CD8-positive, alpha-beta memory T cell (primary cell): ENCODE data around the gene PABPC1L2B. TPM values are rescaled to one million over a fixed set of nuclear protein-coding genes. Genes with fewer than 3 reads are reported as not detected.
"Not testable (repeated sequence)": the region's sequence is repeated elsewhere in the genome, so short reads cannot be mapped to it uniquely, and the experiment has no call there.

Experiments used
- CTCF ChIA-PET: fragments of 350-600 bp; sonication (Branson Sonifier 250); formaldehyde crosslinking; loops from one replicate; lab custom pipeline; 2021; ENCODE audit warnings: antibody characterized with exemption; lab: Charles Lee
- POLR2A ChIA-PET: fragments of 350-600 bp; sonication (Branson Sonifier 250); formaldehyde crosslinking; loops from one replicate; lab custom pipeline; 2021; ENCODE audit warnings: antibody characterized with exemption; lab: Charles Lee
- DNase-seq, 5 donors: peaks; one replicate each; pipeline versions ENCODE4 v3.0.0 to v3.0.0-alpha.2; 2020 to 2022; ENCODE audit warnings: mixed read lengths in 1 of 5
- H3K27ac ChIP-seq: one replicate; pipeline ENCODE4 v1.7.0; 2013; ENCODE audit warnings: low read depth, mild to moderate bottlenecking, low read length, moderate library complexity
- H3K27me3 ChIP-seq: 2 replicates; pipeline ENCODE4 v1.7.0; 2013; ENCODE audit warnings: low read length, mild to moderate bottlenecking; ENCODE audit not compliant: insufficient read depth, poor library complexity, severe bottlenecking
- H3K36me3 ChIP-seq: 2 replicates; pipeline ENCODE4 v1.7.0; 2013; ENCODE audit warnings: mild to moderate bottlenecking, low read length, moderate library complexity; ENCODE audit not compliant: insufficient read depth
- H3K4me1 ChIP-seq: 2 replicates; pipeline ENCODE4 v1.7.0; 2013; ENCODE audit warnings: mild to moderate bottlenecking, low read length, moderate library complexity; ENCODE audit not compliant: insufficient read depth
- H3K4me3 ChIP-seq: 2 replicates; pipeline ENCODE4 v1.7.0; 2013; ENCODE audit warnings: mild to moderate bottlenecking, low read length
- H3K9me3 ChIP-seq: 2 replicates; pipeline ENCODE4 v1.7.0; 2013; ENCODE audit warnings: mild to moderate bottlenecking, low read length
- H3K27ac Mint-ChIP-seq, 8 donors: one replicate each; pipeline ENCODE4 v1.8.0; 2020 to 2021; ENCODE audit warnings: mixed read lengths in 8 of 8, mild to moderate bottlenecking in 6 of 8, inconsistent platforms in 3 of 8, moderate library complexity in 3 of 8
- H3K27me3 Mint-ChIP-seq, 2 donors: one replicate each; pipeline ENCODE4 v1.8.0; 2020 to 2021; ENCODE audit warnings: mixed read lengths in 2 of 2, mild to moderate bottlenecking in 1 of 2, moderate library complexity in 1 of 2
- H3K36me3 Mint-ChIP-seq, 3 donors: one replicate each; pipeline ENCODE4 v1.8.0; 2020 to 2021; ENCODE audit warnings: mixed read lengths in 3 of 3, inconsistent platforms in 1 of 3, mild to moderate bottlenecking in 1 of 3
- H3K4me1 Mint-ChIP-seq, 3 donors: one replicate each; pipeline ENCODE4 v1.8.0; 2020 to 2021; ENCODE audit warnings: mixed read lengths in 3 of 3, inconsistent platforms in 1 of 3, mild to moderate bottlenecking in 1 of 3
- H3K4me3 Mint-ChIP-seq, 7 donors: one replicate each; pipeline ENCODE4 v1.8.0; 2020 to 2021; ENCODE audit warnings: mixed read lengths in 7 of 7, mild to moderate bottlenecking in 6 of 7, moderate library complexity in 4 of 7, inconsistent platforms in 2 of 7
- H3K9me3 Mint-ChIP-seq, 5 donors: one replicate each; pipeline ENCODE4 v1.8.0; 2020 to 2022; ENCODE audit warnings: mixed read lengths in 5 of 5, mild to moderate bottlenecking in 3 of 5, moderate library complexity in 2 of 5, inconsistent platforms in 1 of 5
- polyA plus RNA-seq: library from polyadenylated mRNA; unstranded; fragments of 300-500 nt; fragmentation: Illumina TruSeq; gene quantifications from one replicate; pipeline ENCODE4 v1.2.3, GENCODE V29; 2021
- total RNA-seq, 2 experiments: library from RNA; stranded (reverse); gene quantifications; one replicate each; pipeline ENCODE4 v1.2.3, GENCODE V29; 2021

Gene PABPC1L2B
- total RNA-seq, result not detected
- polyA plus RNA-seq, result not detected

- H3K4me1 ChIP-seq, H3K36me3 Mint-ChIP-seq, H3K27ac Mint-ChIP-seq, DNase-seq, H3K4me3 ChIP-seq, H3K4me3 Mint-ChIP-seq, CTCF ChIA-PET, H3K9me3 Mint-ChIP-seq, H3K27me3 Mint-ChIP-seq, H3K27me3 ChIP-seq, H3K36me3 ChIP-seq, H3K9me3 ChIP-seq, POLR2A ChIA-PET, H3K4me1 Mint-ChIP-seq, H3K27ac ChIP-seq: not testable (repeated sequence)
Observed at GRCh38 chrX:73002733-73003132, at the start of gene PABPC1L2B. TSS of gene PABPC1L2B (plus strand) at chrX:73002939. CDS start at chrX:73003643, 704 bp downstream.

- H3K9me3 ChIP-seq, DNase-seq, POLR2A ChIA-PET, H3K4me1 ChIP-seq, H3K27ac Mint-ChIP-seq, H3K36me3 ChIP-seq, H3K27ac ChIP-seq, H3K9me3 Mint-ChIP-seq, H3K4me3 Mint-ChIP-seq, H3K36me3 Mint-ChIP-seq, H3K27me3 ChIP-seq, H3K4me1 Mint-ChIP-seq, CTCF ChIA-PET, H3K4me3 ChIP-seq, H3K27me3 Mint-ChIP-seq: not testable (repeated sequence)
Observed at GRCh38 chrX:72959971-72960370, 42.8 kb upstream of the PABPC1L2B start.

- H3K27me3 ChIP-seq, H3K4me3 Mint-ChIP-seq, DNase-seq, H3K27me3 Mint-ChIP-seq, POLR2A ChIA-PET, H3K36me3 ChIP-seq, H3K4me3 ChIP-seq, H3K27ac Mint-ChIP-seq, H3K4me1 Mint-ChIP-seq, H3K9me3 ChIP-seq, H3K36me3 Mint-ChIP-seq, CTCF ChIA-PET, H3K27ac ChIP-seq, H3K4me1 ChIP-seq, H3K9me3 Mint-ChIP-seq: not testable (repeated sequence)
Observed at GRCh38 chrX:72971859-72972258, 30.9 kb upstream of the PABPC1L2B start.

GRCh38 chrX:72974885-72975284, 27.9 kb upstream of the PABPC1L2B start:
- H3K27me3 Mint-ChIP-seq, H3K9me3 Mint-ChIP-seq, H3K27me3 ChIP-seq, DNase-seq, POLR2A ChIA-PET, H3K4me3 ChIP-seq, CTCF ChIA-PET, H3K27ac Mint-ChIP-seq, H3K4me1 ChIP-seq, H3K4me1 Mint-ChIP-seq, H3K36me3 ChIP-seq, H3K4me3 Mint-ChIP-seq, H3K27ac ChIP-seq, H3K9me3 ChIP-seq, H3K36me3 Mint-ChIP-seq: not testable (repeated sequence)

GRCh38 chrX:72980894-72981469, 21.8 kb upstream of the PABPC1L2B start:
- H3K4me3 Mint-ChIP-seq, POLR2A ChIA-PET, H3K36me3 ChIP-seq, H3K36me3 Mint-ChIP-seq, H3K4me3 ChIP-seq, H3K9me3 ChIP-seq, DNase-seq, H3K27ac Mint-ChIP-seq, CTCF ChIA-PET, H3K4me1 ChIP-seq, H3K27me3 ChIP-seq, H3K4me1 Mint-ChIP-seq, H3K27ac ChIP-seq: not testable (repeated sequence)
- H3K9me3 Mint-ChIP-seq, result peaks cover 0 to 14% (median 7%) of the 10 kb centered on the region in 5 donors
- peaks cover 5 to 11% of the 10 kb centered on the region in 2 donors for H3K27me3 Mint-ChIP-seq

- H3K27me3 ChIP-seq, H3K27ac ChIP-seq, H3K9me3 ChIP-seq, H3K9me3 Mint-ChIP-seq, H3K4me3 ChIP-seq, H3K4me3 Mint-ChIP-seq, H3K27ac Mint-ChIP-seq, H3K27me3 Mint-ChIP-seq, H3K4me1 ChIP-seq, POLR2A ChIA-PET, H3K4me1 Mint-ChIP-seq, CTCF ChIA-PET, H3K36me3 Mint-ChIP-seq, DNase-seq, H3K36me3 ChIP-seq: not testable (repeated sequence)
Observed at GRCh38 chrX:73004032-73004431, 1.3 kb downstream of the PABPC1L2B start.

GRCh38 chrX:73021361-73022092, 18.8 kb downstream of the PABPC1L2B start:
- no peaks in the 10 kb centered on the region for H3K4me1 ChIP-seq
- H3K4me3 ChIP-seq, result no peak overlapping the region
- no peaks in the 10 kb centered on the region for H3K4me1 Mint-ChIP-seq
- H3K36me3 Mint-ChIP-seq, result no peaks in the 10 kb centered on the region
- peaks cover 2 to 17% (median 6%) of the 10 kb centered on the region in 5 donors for H3K9me3 Mint-ChIP-seq
- ChIA-PET CTCF (no interaction called here), POLR2A (no interaction called here)
- no peak overlapping the region for H3K4me3 Mint-ChIP-seq
- no peak overlapping the region for H3K27ac Mint-ChIP-seq
- no peaks in the 10 kb centered on the region for H3K27me3 ChIP-seq
- peaks cover 4 to 15% of the 10 kb centered on the region in 2 donors for H3K27me3 Mint-ChIP-seq
- no peaks in the 10 kb centered on the region for H3K9me3 ChIP-seq
- H3K36me3 ChIP-seq, result no peaks in the 10 kb centered on the region
- no peak overlapping the region for H3K27ac ChIP-seq
- no peak for DNase-seq

- Mint-ChIP-seq H3K9me3 (peaks cover 2 to 17% (median 6%) of the 10 kb centered on the region in 5 donors), H3K27me3 (peaks cover 8 to 20% of the 10 kb centered on the region in 2 donors)
- H3K4me1 ChIP-seq, H3K36me3 ChIP-seq, H3K4me3 Mint-ChIP-seq, H3K27ac Mint-ChIP-seq, CTCF ChIA-PET, H3K36me3 Mint-ChIP-seq, H3K9me3 ChIP-seq, H3K27ac ChIP-seq, H3K4me1 Mint-ChIP-seq, DNase-seq, H3K27me3 ChIP-seq, POLR2A ChIA-PET, H3K4me3 ChIP-seq: not testable (repeated sequence)
Observed at GRCh38 chrX:73022093-73022445, 19.3 kb downstream of the PABPC1L2B start.
